ENCODE data around the gene PLXNA3.

- TF ChIP-seq POLR2A (IDR thresholded peaks at IDR 0.05) (no peak), CTCF (IDR thresholded peaks at IDR 0.05) (no peak)
These were observed 27.6 kb upstream of the PLXNA3 start for GRCh38 chrX:154430479-154430878.

All from adrenal gland (tissue), 5 donors.